ENCODE measurements around the gene DHRS3. TPM values are rescaled to one million over a fixed set of nuclear protein-coding genes. Genes with fewer than 3 reads are reported as not detected.

The DHRS3 gene
- total RNA-seq, 1 experiment from 2014 or later, result 154 TPM

DNA sequence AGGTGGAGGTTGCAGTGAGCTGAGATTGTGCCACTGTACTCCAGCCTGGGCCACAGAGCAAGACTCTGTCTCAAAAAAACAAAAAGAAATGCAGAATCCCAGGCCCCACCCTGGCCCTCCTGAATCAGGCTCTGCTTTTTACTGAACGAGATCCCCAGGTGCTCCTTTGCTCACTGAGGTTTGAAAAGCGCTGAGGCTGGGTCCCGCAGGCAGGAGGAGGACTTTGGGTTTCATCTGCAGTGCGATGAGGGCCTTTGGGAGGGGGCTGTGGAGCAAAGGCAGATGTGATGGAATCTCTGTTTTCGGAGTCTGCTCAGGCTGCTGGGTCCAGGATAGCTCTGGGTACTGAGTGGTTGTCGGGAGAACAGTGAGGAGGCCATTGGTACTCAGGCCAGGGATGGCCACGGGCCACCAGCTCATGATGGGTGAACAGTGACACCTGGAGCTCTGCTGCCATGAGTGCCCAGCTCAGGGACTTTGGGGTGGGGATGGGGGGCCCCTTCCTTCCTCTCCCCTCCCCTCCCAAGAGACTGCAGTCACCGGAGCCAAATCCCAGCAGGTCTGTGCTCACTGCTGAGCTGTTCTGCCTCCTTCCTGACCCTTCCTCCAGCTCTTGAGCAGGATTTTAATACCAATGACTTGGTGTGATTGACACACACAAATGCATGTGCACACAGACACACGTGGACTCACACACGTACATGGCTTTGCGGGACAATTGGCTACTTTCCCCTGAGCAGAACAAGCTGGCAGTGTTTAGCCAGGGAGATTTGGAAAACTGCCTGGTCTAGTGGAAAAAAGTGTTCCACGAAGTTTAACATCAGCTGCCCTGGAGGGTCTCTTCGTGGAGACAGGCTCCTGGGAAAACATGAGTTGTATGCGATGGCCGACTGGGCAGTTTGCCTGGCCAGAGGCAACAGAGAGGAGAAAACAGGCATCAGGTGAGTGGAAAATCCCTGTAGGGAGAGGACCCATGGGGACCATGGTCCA is 3.6 kb upstream of the DHRS3 start:
- Histone ChIP-seq H3K4me3 (no peak overlapping the region), H4K20me1 (ENCODE audit: insufficient read depth) (no peaks in the 10 kb centered on the region), H3K9me2 (ENCODE audit: insufficient read depth) (no peaks in the 10 kb centered on the region), H3F3A (ENCODE audit: insufficient read depth, low read depth) (peaks cover 15% of the 10 kb centered on the region; the same call in 1 of the 2 replicates), H3K79me2 (ENCODE audit: low read depth) (peaks cover 31% of the 10 kb centered on the region), H3K36me3 (ENCODE audit: low read depth) (no peaks in the 10 kb centered on the region), H3K27me3 (ENCODE audit: insufficient read depth, low read depth) (no peaks in the 10 kb centered on the region), H2AFZ (no peak overlapping the region), H3K27ac (no peak overlapping the region), H3K4me2 (peak overlapping the region; percentile 97; the same call in 1 of the 2 replicates), H3K4me1 (replicated peaks; ENCODE audit: insufficient read depth) (peaks cover 14% of the 10 kb centered on the region), H3K9me3 (ENCODE audit: insufficient read depth, low read depth) (no peaks in the 10 kb centered on the region)
- POLR2A ChIA-PET (ENCODE audit: unreplicated experiment), result no interaction called here
- DNase-seq, result no peak
- CTCF ChIA-PET, result interaction anchor here (0.6 kb wide), 1 partner anchor 223 kb away, joined by 3 read pairs; no protein-coding TSS in a partner anchor
- intact Hi-C loops (cut with micrococcal nuclease; ENCODE audit: unreplicated experiment), result no loop called here
- no TSS peak for BruUV-seq (replicated peaks)
- TF ChIP-seq EZH2 (IDR thresholded peaks at IDR 0.05; ENCODE audit: low read depth), result no peak
- TF ChIP-seq, protein P1, sequence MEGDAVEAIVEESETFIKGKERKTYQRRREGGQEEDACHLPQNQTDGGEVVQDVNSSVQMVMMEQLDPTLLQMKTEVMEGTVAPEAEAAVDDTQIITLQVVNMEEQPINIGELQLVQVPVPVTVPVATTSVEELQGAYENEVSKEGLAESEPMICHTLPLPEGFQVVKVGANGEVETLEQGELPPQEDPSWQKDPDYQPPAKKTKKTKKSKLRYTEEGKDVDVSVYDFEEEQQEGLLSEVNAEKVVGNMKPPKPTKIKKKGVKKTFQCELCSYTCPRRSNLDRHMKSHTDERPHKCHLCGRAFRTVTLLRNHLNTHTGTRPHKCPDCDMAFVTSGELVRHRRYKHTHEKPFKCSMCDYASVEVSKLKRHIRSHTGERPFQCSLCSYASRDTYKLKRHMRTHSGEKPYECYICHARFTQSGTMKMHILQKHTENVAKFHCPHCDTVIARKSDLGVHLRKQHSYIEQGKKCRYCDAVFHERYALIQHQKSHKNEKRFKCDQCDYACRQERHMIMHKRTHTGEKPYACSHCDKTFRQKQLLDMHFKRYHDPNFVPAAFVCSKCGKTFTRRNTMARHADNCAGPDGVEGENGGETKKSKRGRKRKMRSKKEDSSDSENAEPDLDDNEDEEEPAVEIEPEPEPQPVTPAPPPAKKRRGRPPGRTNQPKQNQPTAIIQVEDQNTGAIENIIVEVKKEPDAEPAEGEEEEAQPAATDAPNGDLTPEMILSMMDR (conservative IDR thresholded peaks at IDR 0.05), result no peak

- no peak overlapping the region for H2AFZ ChIP-seq
- CTCF ChIA-PET, result interaction anchor here (0.6 kb wide), 1 partner anchor 223 kb away, joined by 3 read pairs; no protein-coding TSS in a partner anchor
- H3K9me3 ChIP-seq (ENCODE audit: insufficient read depth, low read depth), result no peaks in the 10 kb centered on the region
- DNase-seq, result no peak
- TF ChIP-seq EZH2 (IDR thresholded peaks at IDR 0.05; ENCODE audit: low read depth), result no peak
- TF ChIP-seq, protein P1 (conservative IDR thresholded peaks at IDR 0.05), result no peak
- H3K4me1 ChIP-seq (replicated peaks; ENCODE audit: insufficient read depth), result peaks cover 14% of the 10 kb centered on the region
- no peak overlapping the region; the same call in 1 of the 2 replicates for H3K4me3 ChIP-seq
- no peaks in the 10 kb centered on the region for H3K27me3 ChIP-seq (ENCODE audit: insufficient read depth, low read depth)
- no peaks in the 10 kb centered on the region for H3K9me2 ChIP-seq (ENCODE audit: insufficient read depth)
- BruUV-seq (replicated peaks), result no TSS peak
- POLR2A ChIA-PET (ENCODE audit: unreplicated experiment), result no interaction called here
- no peak overlapping the region for H3K27ac ChIP-seq
- H3K79me2 ChIP-seq (ENCODE audit: low read depth), result peaks cover 39% of the 10 kb centered on the region
- H3F3A ChIP-seq (ENCODE audit: insufficient read depth, low read depth), result peaks cover 15% of the 10 kb centered on the region; the same call in 1 of the 2 replicates
- peak overlapping the region; percentile 97 for H3K4me2 ChIP-seq
- intact Hi-C loops (cut with micrococcal nuclease; ENCODE audit: unreplicated experiment), result no loop called here
- no peaks in the 10 kb centered on the region for H4K20me1 ChIP-seq (ENCODE audit: insufficient read depth)
- H3K36me3 ChIP-seq (ENCODE audit: low read depth), result peaks cover 1% of the 10 kb centered on the region; the same call in 1 of the 2 replicates
These were observed 2.9 kb upstream of the DHRS3 start for GRCh38 chr1:12620931-12621330.

DNA sequence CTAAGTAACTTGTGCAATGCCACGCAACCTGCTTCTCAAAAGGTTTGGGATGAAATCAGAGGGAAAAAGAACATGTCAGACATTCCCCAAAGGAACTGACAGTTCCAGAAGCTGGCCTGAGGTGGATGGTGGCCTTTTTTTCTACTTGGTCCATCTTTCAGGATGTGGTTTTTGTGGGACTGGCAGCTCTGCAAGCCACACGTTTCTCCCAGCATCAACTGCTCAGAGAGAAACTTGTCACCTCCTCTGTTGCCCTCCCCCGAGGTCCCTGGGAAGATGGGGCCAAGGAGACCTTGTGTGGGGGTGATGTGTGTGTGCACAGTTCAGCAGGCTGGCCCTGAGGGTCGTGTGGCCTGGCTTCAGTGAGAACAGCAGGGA is 2.5 kb upstream of the DHRS3 start:
- Histone ChIP-seq H3K36me3 (ENCODE audit: low read depth) (peaks cover 6% of the 10 kb centered on the region; the same call in 1 of the 2 replicates), H3K79me2 (ENCODE audit: low read depth) (peaks cover 43% of the 10 kb centered on the region), H3K4me3 (peak overlapping the region; percentile 91), H3K9me3 (ENCODE audit: insufficient read depth, low read depth) (no peaks in the 10 kb centered on the region), H3K27me3 (ENCODE audit: insufficient read depth, low read depth) (no peaks in the 10 kb centered on the region), H3K4me1 (replicated peaks; ENCODE audit: insufficient read depth) (peaks cover 14% of the 10 kb centered on the region), H3F3A (ENCODE audit: insufficient read depth, low read depth) (peaks cover 17% of the 10 kb centered on the region; the same call in 1 of the 2 replicates), H3K9me2 (ENCODE audit: insufficient read depth) (no peaks in the 10 kb centered on the region), H4K20me1 (ENCODE audit: insufficient read depth) (peaks cover 4% of the 10 kb centered on the region; the same call in 1 of the 2 replicates), H3K4me2 (peak overlapping the region; percentile 97), H3K27ac (no peak overlapping the region), H2AFZ (no peak overlapping the region)
- DNase-seq, result no peak
- CTCF ChIA-PET, result interaction anchor here (0.5 kb wide), 1 partner anchor 12 kb away, joined by 13 read pairs; no protein-coding TSS in a partner anchor
- BruUV-seq (replicated peaks), result no TSS peak
- no peak for TF ChIP-seq EZH2 (IDR thresholded peaks at IDR 0.05; ENCODE audit: low read depth)
- TF ChIP-seq, protein P1 (conservative IDR thresholded peaks at IDR 0.05), result no peak
- intact Hi-C loops (cut with micrococcal nuclease; ENCODE audit: unreplicated experiment), result no loop called here
- POLR2A ChIA-PET (ENCODE audit: unreplicated experiment), result interaction anchor here (0.6 kb wide), 1 partner anchor 349 kb away, joined by 6 read pairs; no protein-coding TSS in a partner anchor

Data from PC-9 (cell line).